NCI-H446 (cell line): ENCODE results near the gene DNMT3B.
"Not testable (repeated sequence)": the region's sequence is repeated elsewhere in the genome, so short reads cannot be mapped to it uniquely, and the experiment has no call there.

ENCODE experiments used
- DNase-seq, 2 experiments: peaks; one replicate each; lab custom pipeline; 2025; lab: John Stamatoyannopoulos, UW

The DNMT3B gene

DNA sequence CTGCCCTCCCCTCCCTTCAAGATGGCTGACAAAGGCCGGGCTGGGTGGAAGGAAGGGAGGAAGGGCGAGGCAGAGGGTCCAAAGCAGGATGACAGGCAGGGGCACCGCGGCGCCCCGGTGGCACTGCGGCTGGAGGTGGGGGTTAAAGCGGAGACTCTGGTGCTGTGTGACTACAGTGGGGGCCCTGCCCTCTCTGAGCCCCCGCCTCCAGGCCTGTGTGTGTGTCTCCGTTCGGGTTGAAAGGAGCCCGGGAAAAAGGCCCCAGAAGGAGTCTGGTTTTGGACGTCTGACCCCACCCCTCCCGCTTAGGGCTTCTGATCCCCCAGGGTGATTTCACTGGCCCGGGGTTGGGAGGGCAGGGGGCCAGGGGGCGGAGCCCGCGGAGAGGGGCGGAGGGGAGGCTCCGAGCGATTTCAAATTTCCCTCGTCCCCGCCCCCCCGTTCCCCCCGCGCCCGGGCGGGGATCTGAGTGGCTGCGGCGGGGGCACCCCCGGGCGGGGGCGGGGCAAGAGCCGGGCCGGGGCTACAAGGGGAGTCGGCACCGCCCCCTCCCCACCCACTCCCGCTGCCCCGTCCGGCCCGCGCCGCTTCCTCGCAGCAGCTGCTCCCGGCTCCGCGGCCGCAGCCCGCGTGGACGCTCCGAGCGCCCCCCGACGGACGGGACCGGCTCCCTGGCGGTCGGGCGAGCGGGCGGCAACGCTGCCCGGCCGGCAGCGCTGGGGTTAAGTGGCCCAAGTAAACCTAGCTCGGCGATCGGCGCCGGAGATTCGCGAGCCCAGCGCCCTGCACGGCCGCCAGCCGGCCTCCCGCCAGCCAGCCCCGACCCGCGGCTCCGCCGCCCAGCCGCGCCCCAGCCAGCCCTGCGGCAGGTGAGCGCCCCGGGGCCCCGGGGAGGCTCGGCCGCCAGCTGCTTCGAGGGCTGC is at the start of gene DNMT3B:
Gene DNMT3B (plus strand): TSS at position 555 of the 923 bp plus-strand sequence. CDS start 17,939 bp downstream, outside the sequence.
- DNase-seq, result peak; percentile 30 to 88

DNA sequence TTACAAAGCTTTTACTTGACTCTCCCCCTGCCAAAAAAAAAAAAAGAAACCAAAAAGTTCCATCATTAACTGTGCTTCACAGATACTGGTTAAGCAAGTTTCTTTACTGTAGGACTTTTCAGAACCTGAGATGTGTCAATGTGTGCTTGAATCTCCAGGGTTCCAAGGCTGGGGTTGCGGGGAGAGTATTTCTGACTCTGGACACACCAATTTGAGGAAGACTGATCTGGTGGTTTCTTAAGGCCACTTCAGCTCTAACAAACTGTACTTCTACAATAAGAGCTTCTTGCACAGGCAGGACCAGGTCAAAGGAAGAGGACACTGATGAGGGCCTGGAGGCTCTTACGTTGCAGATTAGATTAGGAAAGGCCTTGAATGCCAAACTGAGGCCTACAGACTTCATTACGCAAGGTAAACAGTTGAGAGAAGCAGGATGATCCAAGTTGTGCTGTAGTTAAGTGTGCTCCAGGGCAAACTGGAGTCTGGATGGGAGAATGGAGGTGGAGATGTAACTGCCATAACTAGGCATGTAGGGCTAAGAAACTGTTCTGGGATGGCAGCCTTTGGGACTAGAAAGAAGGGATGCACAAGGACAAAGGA is 43.3 kb upstream of the DNMT3B start:
- DNase-seq, result no peak

DNA sequence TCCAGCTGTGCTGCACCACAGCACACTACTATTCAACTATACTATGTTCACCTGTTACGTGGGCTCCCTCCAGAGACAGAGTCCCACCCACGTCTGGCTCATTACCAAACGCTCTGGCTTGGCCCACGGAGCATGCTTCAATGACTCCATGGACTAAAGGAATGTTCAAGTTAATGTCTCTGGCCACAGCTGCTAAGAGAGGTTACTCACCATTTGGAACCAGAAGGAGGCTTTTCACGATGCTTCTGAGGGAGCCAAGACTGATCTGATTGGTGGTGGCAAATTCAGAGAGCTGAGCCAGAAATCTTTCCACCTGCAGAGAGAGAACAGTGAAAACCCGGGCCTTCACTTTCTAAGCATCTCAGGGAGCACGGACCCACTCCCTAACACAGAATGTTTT is 34.5 kb upstream of the DNMT3B start:
- DNase-seq, result no peak

DNA sequence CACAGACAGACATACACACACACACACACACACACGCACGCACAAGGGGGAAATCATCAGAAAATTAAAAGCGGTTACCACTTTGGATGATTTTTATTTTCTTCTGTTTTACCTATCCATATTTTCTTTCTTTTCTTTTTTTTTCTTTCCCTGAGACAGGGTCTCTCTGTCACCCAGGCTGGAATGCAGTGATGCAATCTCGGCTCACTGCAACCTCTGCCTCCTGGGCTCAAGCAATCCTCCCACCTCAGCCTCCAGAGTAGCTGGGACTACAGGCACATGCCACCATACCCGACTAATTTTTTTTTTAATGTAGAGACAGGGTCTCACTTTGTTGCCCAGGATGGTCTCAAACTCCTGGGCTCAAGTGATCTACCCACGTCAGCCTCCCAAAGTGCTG is 33.8 kb upstream of the DNMT3B start:
- DNase-seq, result not testable (repeated sequence)

DNA sequence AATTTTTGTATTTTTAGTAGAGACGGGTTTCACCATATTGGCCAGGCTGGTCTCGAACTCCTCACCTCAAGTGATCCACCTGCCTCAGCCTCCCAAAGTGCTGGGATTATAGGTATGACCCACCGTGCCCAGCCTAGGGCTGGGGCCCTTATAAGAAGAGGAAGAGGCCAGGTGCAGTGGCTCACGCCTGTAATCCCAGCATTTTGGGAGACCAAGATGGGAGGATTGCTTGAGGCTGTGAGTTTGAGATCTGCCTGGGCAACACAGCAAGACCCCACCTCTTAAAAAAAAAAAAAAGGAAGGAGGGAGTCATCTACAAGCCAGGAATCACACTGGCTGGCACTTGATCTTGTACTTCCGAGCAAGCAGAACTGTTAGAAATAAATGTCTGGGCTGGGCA is 32.9 kb upstream of the DNMT3B start:
- DNase-seq, result not testable (repeated sequence)

DNA sequence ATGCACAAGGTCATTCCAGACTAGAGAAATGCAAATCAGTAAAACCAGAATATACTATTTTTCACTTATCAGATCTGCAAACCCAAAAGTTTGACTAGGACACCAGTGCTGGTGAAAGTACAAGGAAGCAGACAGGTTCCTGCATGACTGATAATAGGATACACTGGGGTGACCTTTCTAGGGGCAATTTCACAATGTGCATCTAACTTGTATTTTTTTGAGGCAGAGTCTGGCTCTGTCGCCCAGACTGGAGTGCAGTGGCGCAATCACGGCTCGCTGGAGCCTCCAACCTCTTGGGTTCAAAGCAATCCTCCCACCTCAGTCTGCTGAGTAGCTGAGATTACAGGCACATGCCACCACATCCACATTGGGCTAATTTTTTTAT is 30.3 kb upstream of the DNMT3B start:
- DNase-seq, result no peak

DNA sequence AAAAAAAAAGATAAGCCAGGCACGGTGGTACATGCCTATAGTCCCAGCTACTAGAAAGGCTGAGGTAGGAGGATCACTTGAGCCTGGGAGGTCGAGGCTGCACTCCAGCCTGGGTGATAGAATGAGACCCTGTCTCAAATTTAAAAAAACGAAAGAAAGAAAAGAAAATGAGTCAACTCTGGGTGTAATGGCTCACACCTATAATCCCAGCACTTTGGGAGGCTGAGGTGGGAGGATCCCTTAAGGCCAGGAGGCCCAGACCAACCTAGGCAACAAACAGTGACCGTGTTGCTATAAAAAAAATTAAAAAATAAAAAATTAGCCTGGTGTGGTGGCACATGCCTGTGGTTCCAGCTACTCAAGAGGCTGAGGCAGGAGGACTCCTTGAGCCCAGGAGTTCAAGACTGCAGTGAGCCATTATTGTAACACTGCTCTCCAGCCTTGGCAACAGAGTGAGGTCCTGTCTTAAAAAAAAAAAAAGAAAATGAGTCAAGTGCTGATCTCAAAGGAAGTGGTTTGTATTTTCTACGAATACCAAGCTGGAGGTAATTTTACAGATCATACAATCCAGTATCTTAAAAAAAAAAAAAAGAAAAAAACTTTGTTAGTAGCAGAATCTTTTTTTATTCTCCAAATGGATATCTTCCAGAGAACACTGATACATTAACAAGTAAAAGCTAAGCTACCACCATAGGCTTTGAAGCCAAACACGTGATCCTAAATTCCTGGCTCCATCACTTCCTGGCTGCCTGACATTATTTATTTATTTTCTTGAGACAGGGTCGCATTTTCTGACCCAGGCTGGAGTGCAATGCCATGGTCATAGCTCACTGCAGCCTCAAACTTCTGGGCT is 24.6 kb upstream of the DNMT3B start:
- no peak for DNase-seq

DNA sequence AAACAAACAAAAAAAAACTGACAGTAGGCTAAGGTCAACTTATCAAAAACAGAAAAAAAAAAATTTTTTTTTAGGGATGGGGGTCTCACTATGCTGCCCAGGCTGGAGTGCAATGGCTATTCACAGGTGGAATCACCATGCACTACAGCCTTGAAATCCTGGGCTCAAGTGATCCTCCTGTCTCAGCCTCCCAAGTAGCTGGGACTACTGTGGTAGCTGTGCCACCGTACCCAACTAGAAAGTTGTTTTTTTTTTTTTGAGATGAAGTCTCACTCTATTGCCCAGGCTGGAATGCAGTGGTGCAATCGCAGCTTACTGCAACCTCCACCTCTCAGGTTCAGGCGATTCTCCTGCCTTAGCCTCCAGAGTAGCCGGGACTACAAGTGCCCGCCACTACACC is 21.0 kb upstream of the DNMT3B start:
- no peak for DNase-seq

DNA sequence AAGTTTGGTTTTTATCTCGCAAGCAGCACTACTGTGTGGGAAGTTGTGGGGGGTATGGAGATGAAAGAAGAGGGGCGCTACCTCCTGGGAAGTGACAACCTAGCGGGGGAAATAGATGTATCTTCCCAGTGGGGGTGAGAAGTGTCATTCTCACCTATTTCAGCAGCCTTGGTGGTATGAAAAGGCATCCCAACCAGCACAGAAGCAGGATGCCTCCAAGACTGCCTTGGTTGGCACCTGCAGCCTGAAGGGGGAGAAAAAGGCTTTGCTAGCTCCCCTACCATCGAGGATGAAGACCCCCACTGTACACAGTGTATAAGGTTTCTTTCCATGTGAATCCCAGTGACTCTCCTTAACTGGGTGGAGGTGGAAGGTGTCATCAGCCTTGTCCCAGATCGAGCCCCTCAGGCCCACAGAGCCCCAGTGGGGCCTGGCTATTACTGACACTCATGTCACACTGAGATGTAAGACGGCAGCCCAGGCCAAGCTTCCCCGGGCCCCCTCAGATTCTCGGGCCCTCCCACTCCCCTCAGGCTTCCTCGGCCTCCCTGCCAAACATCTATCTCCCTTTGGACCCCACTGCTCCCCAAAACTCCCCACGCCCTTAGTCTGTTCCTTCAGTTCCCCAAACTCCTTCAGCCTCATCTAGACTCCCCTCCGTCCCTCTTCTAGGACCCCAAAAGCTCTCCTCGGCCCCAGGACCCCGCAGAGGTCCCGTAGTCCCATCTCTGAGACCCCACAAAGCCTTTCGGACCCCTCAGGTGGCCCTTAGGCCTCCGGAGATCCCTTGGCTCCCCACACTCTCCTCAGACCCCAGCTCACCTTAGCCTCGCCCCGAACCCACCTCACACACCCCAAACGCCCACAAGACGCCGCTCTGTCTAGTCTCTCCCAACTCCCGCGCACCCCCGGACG is 19.6 kb upstream of the DNMT3B start:
- DNase-seq, result no peak

DNA sequence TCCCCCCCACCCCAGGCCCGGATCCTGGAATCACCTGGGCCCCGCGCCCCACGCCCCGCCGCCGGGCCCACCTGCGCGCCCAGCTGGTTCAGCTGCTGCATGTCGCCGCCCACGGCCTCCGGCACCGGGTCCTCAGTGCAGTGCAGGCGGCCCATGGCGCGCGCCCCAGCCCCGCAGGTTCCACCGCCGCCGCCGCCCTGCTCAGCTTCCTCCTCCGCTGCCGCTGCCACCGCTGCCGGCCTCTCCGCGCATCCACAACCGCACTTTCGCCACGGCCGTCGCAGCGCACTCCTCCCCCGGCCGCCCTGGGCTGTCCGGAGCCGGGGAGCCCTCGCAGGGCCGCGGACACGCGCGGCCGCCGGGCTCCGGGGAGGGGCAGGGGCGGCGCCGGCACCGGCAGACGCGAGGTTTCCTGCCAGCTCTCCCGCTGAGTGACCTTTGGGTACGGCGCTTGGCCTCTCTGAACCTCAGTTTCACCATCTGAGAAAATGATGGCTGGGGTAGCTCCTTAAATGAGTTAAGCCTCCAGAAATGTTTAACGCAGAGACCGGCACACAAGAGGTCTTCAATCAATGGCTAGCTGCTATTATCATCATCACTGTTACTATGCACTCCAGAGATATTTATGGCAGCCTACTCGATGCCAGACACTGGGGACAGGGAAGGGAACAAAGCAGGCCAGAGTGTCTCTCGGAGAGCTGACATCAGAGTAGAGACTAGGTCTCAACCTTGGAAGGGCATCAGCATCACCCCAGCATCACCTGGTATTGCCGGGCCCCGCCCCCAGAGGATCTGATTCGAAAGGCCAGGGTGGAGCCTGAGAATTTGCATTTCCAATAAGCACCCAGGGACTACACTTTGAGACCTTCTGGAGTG is 18.7 kb upstream of the DNMT3B start, which contains the start of gene COMMD7:
Gene COMMD7 (minus strand): TSS at position 231 of the 876 bp plus-strand sequence. CDS start 76 bp downstream, at position 155.
- peak in 1 of 2 experiments; percentile 24 for DNase-seq

DNA sequence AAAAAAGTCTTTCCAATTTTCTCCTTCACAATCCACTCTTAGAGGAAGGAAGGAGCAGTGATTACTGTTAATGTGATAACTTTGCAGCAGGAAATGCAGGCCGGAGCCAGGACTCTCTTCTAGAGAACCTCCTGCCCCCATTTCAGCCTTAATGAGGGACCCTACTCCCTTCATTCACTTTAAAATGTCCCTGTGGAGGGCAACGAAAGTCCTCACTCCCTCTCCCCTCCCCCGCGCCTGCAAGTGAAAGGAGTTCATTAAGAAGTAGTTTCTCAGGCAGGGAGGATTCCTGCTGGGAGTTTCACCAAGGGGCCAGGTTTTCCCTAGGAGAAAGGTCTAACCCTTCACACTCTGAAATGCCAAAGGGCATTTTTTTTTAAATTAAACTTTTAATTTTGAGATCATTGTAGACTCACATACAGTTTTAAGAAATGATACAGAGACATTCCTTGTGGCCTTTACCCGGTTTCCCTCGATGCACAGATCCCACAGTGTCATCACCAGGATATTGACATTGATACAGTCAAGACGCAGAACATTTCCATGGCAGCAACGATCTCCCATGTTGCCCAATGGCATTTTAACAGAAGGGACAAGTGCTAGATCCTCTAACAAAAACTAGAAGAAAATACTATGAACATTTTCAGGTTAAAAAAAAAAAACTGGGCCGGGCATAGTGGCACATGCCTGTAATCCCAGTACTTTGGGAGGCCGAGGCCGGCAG is 12.1 kb upstream of the DNMT3B start:
- DNase-seq, result no peak

DNA sequence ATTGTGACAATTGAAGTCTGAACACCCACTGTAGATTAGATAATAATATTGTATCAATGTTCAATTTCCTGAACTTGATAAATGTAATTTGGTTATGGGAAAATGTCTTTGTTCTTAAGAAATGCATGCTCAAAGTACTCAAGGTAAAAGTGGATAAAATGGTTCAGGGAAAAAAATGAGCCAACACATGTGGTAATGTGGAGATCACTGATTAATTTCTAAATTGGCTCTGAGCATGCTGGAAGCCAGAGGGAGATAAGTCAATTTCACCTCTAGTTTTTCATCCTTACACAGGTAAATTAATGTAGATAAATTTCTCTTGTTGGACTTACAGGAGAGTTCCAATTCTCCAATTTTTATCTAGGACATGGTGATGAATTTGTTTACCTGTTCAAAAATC is 10.9 kb upstream of the DNMT3B start:
- no peak for DNase-seq

DNA sequence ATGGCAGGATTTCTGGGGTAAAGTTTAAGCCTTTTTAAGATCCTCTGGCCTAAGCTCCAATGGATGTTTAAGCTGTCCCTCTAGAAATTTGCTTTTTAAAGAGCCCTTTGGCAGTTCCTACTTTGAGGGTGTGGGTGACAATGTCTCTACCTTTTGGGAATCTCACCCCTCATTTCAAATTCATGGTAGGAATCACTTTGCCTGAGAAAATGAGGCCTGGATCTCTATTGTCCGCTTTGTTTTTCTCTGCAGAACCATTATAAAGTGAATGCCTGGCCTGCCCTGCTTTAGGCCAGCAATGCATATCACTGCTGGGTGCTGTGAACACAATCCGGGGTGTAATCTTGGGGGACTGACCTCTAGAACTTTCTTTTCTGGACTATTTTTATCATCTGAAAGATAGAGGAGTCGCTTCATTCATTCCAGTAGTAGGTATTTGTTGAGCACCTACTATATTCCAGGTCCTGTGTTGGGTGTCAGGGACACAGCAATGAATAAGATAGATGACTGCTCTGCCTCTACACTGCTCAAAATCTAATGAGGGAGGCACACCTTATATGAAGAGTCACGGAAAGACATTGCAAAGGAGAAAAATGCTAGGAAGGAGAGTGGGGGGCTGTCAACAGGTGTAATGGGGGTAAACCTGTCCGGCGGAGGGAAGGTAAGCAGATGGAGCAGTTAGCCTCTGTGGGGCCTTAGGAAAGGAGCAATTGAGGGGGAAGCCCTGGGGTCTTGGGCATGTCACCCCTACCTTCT is 10.3 kb upstream of the DNMT3B start:
- DNase-seq, result no peak

DNA sequence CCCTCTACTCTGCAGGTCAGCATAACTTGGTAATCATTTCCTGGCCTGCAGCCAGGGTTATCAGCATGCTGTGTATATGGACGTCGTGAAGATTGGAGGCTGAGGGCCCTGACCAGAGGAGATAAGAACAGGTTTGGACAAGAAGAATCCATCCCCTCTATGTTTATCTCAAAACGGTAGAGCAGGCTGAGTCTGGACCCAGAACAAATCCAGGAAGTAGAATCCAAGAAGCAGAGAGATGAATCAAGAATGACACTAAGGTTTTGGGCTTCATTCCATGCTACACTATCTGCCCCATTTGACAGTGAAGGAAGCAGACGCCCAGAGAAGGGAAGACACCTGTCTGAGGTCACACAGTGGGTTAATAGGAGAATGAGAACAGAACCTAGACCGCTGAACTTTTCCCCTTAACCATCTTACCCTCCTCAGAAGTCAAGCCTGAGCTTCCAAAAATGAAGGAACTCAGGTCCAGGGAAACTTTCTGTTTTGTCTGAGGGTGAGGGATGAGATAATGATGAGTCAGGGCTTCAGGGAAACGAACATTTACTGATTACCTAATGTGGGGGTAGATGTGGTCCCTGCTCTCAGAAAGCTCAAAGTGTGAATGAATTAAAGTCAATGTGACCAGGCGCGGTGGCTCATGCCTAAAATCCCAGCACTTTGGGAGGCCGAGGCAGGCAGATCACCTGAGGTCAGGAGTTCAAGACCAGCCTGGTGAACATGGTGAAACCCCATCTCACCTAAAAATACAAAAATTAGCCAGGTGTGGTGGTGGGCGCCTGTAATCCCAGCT is 9.5 kb upstream of the DNMT3B start:
- DNase-seq, result no peak

DNA sequence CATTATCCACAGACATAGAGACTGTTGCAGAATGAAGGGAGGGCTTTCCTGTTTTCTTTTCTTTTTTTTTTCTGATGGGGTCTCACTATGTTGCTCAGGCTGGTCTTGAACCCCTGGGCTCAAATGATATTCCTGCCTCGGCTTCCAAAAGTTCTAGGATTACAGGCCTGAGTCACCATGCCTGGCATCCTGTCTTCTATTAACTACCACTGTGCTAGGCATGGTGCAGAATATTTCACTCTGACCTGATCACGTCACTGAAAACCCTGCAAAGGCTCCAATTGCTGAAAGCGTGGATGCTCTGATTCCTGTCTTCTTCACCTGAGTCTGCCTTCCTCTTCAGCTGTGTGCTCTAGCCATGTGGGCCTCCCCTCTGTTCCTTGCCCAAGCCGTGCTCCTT is 8.5 kb upstream of the DNMT3B start:
- no peak for DNase-seq

DNA sequence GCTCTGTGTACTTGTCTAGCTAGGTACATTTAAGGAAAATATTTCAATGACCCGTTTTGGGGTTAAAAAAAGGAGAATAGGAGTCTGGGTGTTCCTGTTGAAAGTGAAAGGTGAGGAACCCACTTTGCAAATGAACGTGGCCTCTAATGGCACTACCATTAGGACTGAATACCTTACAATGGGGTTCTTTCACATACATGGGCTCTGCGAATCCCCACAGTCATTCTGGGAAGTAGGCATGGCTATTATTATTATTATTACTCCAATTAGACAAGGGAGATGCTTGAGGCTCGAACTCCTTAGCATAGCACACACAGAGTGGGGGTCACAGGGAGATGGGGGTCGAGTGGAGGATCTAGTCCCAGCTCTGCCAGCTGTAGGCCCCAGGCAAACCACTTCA is 6.0 kb upstream of the DNMT3B start:
- no peak for DNase-seq

DNA sequence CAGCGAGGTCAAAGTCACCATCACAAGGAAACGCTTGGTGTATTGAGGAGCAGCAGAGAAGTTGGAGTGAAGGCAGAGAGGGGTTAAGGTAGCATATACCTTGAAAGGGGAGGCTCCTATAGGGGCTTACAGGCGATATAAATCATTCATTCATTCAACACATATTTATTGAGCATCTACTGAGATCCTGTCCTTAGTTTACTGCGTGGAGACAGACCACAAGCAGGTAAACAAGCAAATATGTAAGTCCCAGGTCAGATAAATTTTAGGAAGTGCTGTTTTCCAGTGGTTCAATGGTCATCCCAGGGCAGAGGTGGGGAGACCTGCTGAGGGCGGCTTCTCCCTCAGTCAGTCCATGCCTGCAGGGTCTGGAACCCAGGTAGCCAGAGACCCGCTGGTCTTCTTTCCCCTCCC is 761 bp upstream of the DNMT3B start:
- no peak for DNase-seq

DNA sequence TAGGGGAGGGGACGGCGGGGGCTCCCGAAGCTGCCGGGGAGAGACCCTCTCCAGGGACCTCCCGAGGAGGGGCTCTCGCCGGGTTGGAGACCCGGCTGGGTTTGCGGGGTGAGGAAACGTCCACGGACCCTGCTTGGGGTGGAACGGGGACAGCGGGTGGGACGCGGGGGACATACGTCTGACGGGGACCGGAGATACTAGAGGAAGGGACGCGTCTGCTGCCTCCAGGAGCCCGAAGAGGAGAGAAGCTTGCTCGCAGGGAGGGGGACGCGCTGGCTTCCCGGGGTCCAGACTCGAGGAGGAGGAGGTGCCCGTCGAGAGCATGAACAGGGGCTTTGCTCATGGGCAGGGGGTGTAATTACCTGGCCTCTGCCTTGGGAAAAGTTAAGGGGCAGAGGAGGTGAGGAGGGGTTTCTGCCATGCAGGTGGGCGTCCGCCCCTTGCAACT is 593 bp downstream of the DNMT3B start:
- DNase-seq, result no peak
